Loucy (cell line): ENCODE data around the gene GSG1L.

Source experiments
- H2AFZ ChIP-seq: fragments of 200-600 bp; sonication (generic); 2 replicates; pipeline ENCODE4 v1.6.0; 2016; ENCODE audit warnings: antibody characterized with exemption, mild to moderate bottlenecking, low read length, moderate library complexity
- H3F3A ChIP-seq: fragments of 200-600 bp; 2 replicates; pipeline ENCODE4 v1.6.0; 2016; ENCODE audit warnings: antibody characterized with exemption, low read depth, mild to moderate bottlenecking
- H3K27me3 ChIP-seq: fragments of 200-600 bp; sonication (generic); 2 replicates; pipeline ENCODE4 v1.6.1; 2014; ENCODE audit warnings: low read length, mild to moderate bottlenecking; ENCODE audit not compliant: insufficient read depth, poor library complexity, severe bottlenecking
- H3K36me3 ChIP-seq: fragments of 200-600 bp; sonication (generic); 2 replicates; pipeline ENCODE4 v1.6.1; 2016; ENCODE audit warnings: low read length; ENCODE audit not compliant: insufficient read depth
- H3K4me1 ChIP-seq: fragments of 200-600 bp; sonication (generic); 2 replicates; pipeline ENCODE4 v1.5.1; 2014; ENCODE audit warnings: low read length, mild to moderate bottlenecking; ENCODE audit not compliant: insufficient read depth, poor library complexity, severe bottlenecking
- H3K4me2 ChIP-seq: fragments of 200-600 bp; sonication (generic); 2 replicates; pipeline ENCODE4 v1.6.0; 2014; ENCODE audit warnings: antibody characterized with exemption, low read length, low read depth, mild to moderate bottlenecking; ENCODE audit not compliant: poor library complexity, severe bottlenecking
- H3K4me3 ChIP-seq: fragments of 200-600 bp; sonication (generic); 2 replicates; pipeline ENCODE4 v1.5.1; 2014; ENCODE audit warnings: low read length, mild to moderate bottlenecking, mixed read lengths; ENCODE audit not compliant: poor library complexity, severe bottlenecking
- H3K79me2 ChIP-seq: fragments of 200-600 bp; sonication (generic); 2 replicates; pipeline ENCODE4 v1.6.1; 2014; ENCODE audit warnings: low read length; ENCODE audit not compliant: insufficient read depth
- H3K9ac ChIP-seq: fragments of 200-600 bp; sonication (generic); 2 replicates; pipeline ENCODE4 v1.6.0; 2014; ENCODE audit warnings: mild to moderate bottlenecking, low read depth, low read length, moderate library complexity; ENCODE audit not compliant: poor library complexity, severe bottlenecking
- H3K9me2 ChIP-seq: fragments of 200-600 bp; sonication (generic); replicated peaks from 2 replicates; pipeline ENCODE4 v1.6.1; 2016; ENCODE audit warnings: low read depth, low read length, mixed read lengths
- H3K9me3 ChIP-seq: fragments of 200-600 bp; sonication (generic); 2 replicates; pipeline ENCODE4 v1.6.1; 2014; ENCODE audit warnings: mild to moderate bottlenecking, antibody characterized with exemption, low read length, low read depth; ENCODE audit not compliant: insufficient read depth
- H4K20me1 ChIP-seq: fragments of 200-600 bp; sonication (generic); 2 replicates; pipeline ENCODE4 v1.6.0; 2014; ENCODE audit warnings: antibody characterized with exemption, low read length, mild to moderate bottlenecking; ENCODE audit not compliant: insufficient read depth, poor library complexity, severe bottlenecking
- CTCF ChIP-seq: fragments of 200-600 bp; sonication (generic); conservative IDR thresholded peaks from 2 replicates; pipeline ENCODE4 v1.5.1; 2014; ENCODE audit warnings: mild to moderate bottlenecking, antibody characterized with exemption, low read length
- EZH2phosphoT487 ChIP-seq: fragments of 200-600 bp; IDR thresholded peaks from 2 replicates; pipeline ENCODE4 v1.6.1; 2018; ENCODE audit warnings: antibody characterized with exemption, mild to moderate bottlenecking, moderate library complexity, borderline replicate concordance

GSG1L gene

DNA sequence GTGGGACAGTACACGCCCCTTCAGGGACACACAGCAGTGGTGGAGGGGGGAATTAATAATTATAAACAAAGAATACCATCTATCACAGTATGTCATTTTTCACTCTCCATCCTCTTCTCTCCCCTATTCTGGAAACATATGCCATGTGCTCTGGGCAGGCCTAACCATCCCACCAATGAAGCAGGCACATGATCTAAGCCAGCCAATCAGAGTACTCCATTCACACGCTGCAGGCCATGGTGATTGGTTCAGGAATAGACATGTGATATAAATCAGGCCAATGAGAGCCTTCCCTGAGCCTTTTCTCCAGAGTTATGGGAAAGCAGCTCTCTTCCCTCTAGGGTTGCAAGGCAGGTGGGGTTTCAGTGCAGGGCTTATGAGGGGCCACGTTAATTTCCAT lies 36.5 kb downstream of the GSG1L start:
- Histone ChIP-seq H3K4me3 (no peak overlapping the region), H3K9me3 (no peaks in the 10 kb centered on the region), H4K20me1 (no peaks in the 10 kb centered on the region), H3F3A (no peaks in the 10 kb centered on the region), H3K27me3 (no peaks in the 10 kb centered on the region), H3K4me1 (no peaks in the 10 kb centered on the region), H3K4me2 (no peak overlapping the region), H3K36me3 (no peaks in the 10 kb centered on the region), H3K79me2 (no peaks in the 10 kb centered on the region), H3K9ac (no peak overlapping the region), H3K9me2 (no peaks in the 10 kb centered on the region), H2AFZ (no peak overlapping the region)
- TF ChIP-seq EZH2phosphoT487 (no peak), CTCF (no peak)

DNA sequence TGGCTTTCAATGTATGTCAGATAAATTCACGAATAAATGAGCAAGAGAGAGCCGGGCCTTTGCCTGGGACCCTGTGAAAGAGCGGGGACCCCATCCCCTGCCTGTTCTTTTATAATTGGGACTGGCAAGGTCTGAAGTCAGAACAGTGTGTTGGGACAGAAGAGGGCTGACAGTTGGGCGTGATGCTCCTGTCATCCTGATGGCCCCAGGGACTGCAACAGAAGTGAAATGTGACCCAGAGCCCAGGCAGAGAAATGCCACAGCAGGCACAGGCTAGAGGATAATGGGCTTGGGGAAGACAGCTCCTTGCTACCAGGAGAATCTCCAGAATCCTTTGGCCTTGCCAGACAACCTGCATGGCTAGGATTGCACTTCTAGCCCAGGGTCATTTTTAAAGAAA lies 37.9 kb downstream of the GSG1L start:
- no peaks in the 10 kb centered on the region for H3K79me2 ChIP-seq
- H3K9ac ChIP-seq = no peak overlapping the region
- H4K20me1 ChIP-seq = no peaks in the 10 kb centered on the region
- no peaks in the 10 kb centered on the region for H3K36me3 ChIP-seq
- TF ChIP-seq EZH2phosphoT487 (no peak), CTCF (no peak)
- no peak overlapping the region for H2AFZ ChIP-seq
- H3F3A ChIP-seq = no peaks in the 10 kb centered on the region
- H3K4me1 ChIP-seq = no peaks in the 10 kb centered on the region
- H3K9me3 ChIP-seq = no peaks in the 10 kb centered on the region
- no peak overlapping the region for H3K4me2 ChIP-seq
- H3K4me3 ChIP-seq = no peak overlapping the region
- no peaks in the 10 kb centered on the region for H3K9me2 ChIP-seq
- H3K27me3 ChIP-seq = no peaks in the 10 kb centered on the region

DNA sequence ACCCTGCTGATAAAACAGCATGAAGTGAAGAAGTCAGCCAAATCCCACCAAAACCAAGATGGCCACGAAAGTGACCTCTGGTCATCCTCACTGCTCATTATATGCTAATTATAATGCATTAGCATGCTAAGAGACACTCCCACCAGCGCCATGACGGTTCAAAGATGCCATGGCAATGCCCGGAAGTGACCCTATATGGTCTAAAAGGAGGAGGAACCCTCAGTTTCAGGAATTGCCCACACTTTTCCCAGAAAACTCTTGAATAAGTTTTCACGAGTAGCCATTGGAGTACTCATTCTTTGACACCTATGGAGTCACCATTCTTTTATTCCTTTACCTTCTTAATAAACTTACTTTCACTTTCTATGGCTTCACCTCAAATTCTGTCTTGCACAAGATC lies 44.3 kb downstream of the GSG1L start:
- Histone ChIP-seq H3K9me2 (no peaks in the 10 kb centered on the region), H3K9me3 (no peaks in the 10 kb centered on the region), H3K79me2 (no peaks in the 10 kb centered on the region), H4K20me1 (no peaks in the 10 kb centered on the region), H3K36me3 (no peaks in the 10 kb centered on the region), H2AFZ (no peak overlapping the region), H3K4me2 (no peak overlapping the region), H3K4me3 (no peak overlapping the region), H3K4me1 (no peaks in the 10 kb centered on the region), H3K9ac (no peak overlapping the region), H3K27me3 (no peaks in the 10 kb centered on the region), H3F3A (no peaks in the 10 kb centered on the region)
- TF ChIP-seq EZH2phosphoT487 (no peak), CTCF (no peak)
